Ammon's horn (tissue), 1 donor: Measurements from ENCODE around the gene SLC34A3.
"Not testable (repeated sequence)": the region's sequence is repeated elsewhere in the genome, so short reads cannot be mapped to it uniquely, and the experiment has no call there.

Experiments
- DNase-seq: peaks from one replicate; pipeline ENCODE4 v3.0.0-alpha.2; 2016; ENCODE audit warnings: low spot score

SLC34A3 gene

DNA sequence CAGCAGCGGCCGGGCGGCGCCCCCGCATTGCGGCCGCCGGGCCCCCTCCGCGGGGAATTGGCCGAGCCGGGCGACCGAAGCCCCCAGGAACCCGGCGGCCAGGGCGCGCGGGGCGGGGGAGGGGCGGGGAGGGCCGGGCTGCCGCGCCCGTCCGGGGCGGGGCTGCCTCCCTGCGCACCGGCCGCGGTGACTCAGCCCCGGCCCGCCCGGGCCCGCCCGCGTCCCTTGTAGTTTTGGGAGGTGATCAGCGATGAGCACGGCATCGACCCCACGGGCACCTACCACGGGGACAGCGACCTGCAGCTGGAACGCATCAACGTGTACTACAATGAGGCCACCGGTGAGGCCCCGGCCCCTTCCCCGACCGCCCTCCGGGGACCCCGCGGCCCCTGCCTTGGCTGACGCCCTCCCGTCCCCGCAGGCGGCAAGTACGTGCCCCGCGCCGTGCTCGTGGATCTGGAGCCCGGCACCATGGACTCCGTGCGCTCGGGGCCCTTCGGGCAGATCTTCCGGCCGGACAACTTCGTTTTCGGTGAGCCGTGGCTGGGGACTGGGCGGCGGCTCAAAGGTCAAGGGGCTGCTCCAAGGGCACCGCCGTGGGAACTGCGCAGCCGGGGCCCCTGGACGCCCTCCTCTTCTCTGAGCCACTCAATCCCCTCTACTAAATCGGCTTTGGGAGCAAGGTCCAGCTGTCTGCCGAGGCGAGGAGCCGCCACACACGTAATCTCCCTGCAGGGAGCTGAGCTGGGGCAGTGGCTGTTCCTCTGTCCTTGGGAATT, 11.0 kb downstream of the SLC34A3 start:
- no peak for DNase-seq

DNA sequence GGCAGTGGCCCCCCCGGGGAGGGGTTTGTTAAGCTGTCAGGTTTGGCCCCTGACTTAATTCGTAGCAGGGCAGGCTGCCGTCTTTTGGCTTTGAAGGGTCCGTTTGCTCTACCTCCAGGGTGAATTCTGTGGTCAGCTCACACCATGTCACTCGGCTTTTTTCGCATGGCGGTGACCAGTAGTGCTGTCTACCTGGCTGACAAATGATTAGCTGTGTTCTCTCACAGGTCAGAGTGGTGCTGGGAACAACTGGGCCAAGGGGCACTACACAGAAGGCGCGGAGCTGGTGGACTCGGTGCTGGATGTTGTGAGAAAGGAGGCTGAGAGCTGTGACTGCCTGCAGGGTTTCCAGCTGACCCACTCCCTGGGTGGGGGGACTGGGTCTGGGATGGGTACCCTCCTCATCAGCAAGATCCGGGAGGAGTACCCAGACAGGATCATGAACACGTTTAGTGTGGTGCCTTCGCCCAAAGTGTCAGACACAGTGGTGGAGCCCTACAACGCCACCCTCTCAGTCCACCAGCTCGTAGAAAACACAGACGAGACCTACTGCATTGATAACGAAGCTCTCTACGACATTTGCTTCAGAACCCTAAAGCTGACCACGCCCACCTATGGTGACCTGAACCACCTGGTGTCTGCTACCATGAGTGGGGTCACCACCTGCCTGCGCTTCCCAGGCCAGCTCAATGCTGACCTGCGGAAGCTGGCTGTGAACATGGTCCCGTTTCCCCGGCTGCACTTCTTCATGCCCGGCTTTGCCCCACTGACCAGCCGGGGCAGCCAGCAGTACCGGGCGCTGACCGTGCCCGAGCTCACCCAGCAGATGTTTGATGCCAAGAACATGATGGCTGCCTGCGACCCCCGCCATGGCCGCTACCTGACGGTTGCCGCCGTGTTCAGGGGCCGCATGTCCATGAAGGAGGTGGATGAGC, 11.8 kb downstream of the SLC34A3 start:
- DNase-seq: no peak

DNA sequence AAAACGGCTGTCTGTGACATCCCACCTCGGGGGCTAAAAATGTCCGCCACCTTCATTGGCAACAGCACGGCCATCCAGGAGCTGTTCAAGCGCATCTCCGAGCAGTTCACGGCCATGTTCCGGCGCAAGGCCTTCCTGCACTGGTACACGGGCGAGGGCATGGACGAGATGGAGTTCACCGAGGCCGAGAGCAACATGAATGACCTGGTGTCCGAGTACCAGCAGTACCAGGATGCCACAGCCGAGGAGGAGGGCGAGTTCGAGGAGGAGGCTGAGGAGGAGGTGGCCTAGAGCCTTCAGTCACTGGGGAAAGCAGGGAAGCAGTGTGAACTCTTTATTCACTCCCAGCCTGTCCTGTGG, 12.5 kb downstream of the SLC34A3 start:
- DNase-seq: not testable (repeated sequence)

DNA sequence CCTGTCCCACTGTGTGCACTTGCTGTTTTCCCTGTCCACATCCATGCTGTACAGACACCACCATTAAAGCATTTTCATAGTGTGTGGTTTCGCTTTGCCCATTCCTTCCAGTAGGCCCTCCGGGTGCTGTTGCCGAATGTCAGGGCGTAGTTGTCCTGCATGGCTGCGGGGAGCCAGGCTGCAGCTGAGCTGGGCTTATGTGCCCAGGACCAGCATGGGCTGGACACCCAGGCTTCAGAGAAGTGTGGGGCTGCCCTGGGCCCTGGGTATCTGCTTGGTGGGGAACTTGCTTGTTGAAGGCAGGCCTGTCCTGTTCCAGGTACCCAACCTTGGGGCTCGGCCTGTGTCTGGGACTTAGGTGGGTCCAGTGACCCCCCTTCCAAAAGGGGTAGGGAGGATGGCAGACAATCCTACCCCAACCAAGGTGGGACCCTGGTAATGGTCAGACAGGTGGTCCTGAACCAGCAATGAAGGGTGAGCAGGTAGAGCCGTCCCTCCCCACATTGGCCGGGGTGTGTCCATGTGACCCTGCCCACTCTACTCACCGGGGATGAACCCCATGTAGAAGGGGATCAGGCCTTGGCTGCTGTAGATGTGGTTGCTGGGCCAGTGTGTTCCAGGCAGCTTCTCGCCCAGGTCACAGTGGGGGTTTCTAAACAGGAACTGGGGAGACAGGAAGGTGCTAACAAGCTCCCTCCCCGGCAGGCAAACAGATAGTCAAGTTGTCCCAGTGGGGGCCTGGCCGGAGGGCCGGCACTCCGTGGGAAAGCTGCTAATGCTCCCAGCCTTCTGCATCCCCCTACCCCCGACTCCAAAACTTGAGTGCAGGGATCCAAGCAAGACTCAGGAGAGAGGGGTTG, 13.2 kb downstream of the SLC34A3 start:
- DNase-seq: no peak

DNA sequence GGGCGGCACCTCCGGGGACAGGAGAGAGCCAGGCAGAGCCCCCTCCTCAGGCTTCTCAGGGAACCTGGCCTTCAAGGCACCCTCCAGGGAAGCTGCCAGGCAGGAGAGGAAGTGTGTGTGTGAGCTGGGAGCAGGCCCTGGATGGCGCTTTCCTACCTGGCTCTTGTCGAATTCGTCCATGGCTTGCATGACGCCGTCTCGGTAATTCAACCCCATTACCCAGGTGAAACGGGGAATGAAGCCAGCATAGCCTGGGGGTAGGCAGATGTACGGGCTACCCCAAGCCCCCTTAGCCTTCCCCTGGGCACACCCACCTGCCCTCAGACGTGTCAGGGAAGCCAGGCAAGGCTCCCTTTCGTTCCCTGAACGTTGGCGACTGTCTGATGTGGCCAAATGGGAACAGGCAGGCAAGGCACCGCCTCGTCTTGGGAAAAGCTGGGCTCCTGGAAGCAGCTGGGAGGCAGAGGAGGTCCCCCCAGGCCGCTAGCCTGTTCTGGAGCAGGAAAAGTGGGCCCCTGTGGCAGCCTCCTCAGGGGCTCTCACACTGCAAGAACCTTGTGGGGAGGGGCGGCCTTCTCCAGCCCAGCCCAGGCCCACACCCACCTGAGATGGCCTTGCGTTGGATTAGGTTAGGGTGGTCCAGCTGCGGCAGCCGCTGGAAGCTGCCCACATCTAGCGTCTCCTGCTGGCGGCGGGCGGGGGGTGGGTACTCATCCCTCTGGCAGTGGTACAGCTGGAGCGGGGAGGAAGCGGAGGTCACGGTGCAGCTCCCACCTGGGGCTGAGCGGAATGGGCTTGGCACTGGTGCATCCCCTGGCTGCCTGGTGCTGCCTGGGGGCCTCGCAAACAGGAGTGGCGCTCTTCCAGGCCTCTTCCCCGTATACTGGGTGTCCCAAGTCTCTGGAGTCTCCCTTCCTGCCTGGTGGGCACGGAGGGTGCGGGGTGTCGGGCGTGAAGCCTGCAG, 14.1 kb downstream of the SLC34A3 start:
- no peak for DNase-seq

DNA sequence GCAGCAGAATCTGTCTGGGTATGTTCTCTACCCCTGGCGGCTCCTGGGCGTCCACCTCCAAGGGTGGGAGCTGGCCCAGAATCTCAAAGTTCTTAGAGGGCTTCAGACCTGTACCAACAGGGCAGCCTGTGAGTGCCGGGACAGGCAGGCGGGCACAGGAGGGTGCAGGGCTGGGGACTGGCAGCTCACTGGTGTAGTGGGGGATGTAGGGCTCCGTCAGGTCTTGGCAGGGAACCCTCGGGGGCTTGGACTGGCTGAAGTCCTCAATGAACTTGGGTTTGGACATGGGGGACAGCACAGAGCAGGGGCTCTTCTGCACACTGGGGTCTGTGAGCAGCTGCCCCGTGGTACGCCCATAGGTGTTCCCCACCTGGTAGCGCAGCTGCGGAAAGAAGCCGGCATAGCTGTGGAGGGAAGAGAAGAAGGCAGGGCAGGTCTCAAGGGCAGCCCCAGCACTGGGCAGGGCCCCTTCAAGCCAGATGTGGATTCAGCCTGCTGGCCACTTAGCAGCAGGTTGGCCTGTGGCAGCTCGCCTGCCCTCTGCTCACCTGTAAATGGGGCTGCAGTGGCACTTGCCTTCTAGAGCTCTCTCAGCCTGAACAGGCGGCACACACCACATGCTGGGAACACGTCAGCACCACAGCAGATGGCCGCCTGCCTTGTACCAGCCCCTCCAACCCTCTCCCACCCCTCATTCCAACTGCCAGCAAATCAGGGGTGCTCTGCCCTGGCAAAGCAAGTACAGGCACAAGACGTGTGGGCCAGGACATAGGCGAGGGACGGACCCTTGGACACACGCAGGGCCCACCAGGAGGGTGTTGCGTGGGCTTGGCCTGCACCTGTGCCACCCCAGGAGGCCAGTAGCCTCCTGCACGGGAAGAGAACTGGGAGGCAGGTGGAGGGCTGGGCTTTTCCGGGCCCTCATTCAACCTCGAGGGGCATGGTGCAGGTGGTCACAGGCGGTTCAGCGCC, 15.0 kb downstream of the SLC34A3 start:
- no peak for DNase-seq

DNA sequence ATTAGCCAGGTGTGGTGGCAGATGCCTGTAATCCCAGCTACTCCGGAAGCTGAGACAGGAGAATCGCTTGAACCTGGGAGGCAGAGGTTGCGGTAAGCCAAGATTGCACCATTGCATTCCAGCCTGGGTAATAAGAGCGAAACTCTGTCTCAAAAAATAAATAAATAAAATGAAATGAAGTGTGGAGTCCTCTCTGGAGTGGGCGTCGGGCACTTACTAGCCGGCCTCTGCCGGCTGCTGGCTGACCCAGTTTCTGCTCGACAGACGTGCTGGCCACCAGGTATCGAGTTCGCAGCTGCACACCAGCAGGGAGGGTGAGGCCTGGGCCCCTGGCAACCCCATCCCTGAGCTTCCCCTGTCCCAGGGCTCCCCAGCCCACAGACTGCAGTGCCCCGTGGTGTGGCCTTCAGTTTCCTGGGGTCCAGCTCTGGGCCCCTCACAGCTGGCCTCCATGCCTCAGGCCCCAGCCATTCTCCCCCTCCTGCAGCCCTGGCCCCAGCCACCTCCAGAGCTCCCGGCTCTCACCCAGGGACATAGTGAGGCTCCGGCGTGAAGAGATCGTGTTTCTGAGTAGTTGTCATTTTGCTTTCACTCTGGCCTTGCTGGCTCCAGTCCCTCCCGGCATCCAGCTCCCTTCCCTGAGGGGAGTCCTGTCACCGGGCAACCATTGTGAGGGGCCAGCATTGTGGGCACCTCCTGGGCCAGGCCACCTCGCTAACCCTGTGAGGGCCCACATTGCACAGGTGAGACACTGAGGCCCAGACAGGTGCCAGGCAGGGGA, 16.6 kb downstream of the SLC34A3 start:
- no peak for DNase-seq

DNA sequence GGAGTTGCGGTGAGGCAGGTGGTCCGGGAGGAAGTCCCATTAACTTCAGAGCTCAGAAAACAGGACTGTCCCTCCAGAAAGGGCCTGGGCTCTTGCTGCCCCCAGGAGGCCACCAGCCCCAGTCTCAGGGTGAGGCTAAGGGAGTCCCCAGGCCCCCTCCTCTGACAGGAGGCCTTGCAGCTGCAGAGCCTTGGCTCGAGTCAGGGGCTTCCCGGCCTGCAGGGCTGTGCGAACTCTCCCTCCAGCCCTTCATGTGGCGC, 17.1 kb downstream of the SLC34A3 start:
- no peak for DNase-seq

DNA sequence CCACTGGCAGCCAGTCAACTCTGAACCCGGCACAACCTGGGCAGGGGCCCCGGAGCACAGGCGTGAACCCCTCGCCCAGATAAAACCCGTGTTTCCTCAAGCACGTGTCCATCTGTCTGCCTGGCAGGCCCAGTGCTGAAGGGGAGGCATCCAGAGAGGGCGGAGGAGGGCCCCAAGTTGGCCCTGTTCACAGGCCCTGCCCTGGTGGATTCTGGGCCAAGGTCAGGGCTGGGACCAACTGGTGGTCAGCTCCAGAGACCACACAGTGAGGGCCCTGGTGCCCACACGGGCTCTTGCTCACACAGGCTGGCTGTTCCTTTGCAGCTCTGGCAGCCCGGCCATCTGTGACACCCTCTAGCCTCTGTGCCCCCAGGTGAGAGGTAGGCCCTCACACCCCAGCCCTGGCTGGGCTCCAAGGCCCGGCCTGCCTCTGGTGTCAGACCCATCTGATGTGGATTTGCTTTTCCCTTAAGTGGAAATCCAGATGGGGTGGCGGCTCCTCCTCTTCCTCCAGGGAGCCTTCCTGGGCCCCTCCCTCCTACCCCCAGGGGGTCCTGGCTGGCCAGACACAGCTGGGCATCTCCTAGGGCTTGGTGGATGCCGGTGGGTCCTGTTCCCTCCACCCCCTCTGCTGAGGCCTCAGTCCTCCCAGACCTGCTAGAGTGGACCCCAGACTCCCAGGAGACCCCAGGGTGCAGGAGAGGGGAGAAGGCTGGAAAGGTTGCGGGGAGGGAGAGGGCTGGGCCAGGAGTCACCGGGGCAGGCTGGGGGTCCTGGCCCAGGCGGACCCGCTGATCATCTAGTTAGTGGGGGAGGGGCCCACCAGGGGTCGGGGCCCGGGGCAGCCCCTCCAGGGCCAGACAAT, 19.9 kb downstream of the SLC34A3 start:
- DNase-seq: no peak

DNA sequence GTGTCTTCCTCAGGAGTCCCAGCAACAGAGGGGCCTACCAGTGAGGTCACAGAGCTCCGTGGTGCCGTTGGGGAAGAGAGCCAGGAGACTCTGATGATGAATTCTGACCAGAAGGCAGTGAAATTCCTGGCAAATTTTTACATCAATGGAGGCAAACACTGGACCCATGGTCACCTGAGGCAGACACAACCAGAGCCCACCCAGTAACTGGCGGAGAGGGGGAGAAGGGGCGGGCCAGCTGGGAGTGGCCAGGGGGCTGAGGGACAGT, 20.4 kb downstream of the SLC34A3 start, which contains the start of gene STPG3:
Gene STPG3 (plus strand): TSS at position 93 of the 268 bp plus-strand sequence. CDS start 1 bp downstream, at position 94.
- DNase-seq: no peak

DNA sequence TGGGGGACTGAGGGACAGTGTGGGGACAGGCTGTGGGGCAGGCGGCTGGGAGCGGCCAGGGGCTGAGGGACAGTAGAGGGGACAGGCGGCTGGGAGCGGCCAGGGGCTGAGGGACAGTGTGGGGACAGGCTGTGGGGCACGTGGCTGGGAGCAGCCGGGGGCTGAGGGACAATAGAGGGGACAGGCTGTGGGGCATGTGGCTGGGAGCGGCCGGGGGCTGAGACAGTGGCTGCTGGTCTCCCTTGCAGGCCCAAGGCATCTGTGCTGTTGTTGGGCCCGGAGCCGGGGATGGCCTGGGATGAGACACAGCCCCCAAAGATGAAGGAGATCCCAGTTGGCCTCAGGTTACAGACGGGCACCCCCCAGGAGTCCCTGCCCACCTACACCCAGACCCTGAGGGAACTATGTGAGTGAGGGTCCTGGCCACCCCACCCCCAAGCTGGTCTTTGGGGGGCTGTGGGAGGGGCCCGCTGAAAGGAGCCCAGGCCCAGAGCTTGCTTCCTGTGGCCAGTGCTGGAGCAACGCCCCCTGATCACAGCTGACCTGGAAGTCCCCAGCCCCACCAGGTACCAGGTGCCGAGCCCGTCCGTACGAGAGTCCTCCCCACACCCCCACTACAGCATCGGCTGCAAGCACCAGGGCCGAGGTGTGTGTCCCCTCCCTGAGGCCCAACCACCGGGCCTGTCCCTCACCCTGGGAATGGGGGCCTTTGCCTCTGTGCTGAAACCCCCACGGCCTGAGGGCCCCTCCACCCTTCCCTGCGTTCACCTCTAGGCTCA, 21.0 kb downstream of the SLC34A3 start:
- no peak for DNase-seq

DNA sequence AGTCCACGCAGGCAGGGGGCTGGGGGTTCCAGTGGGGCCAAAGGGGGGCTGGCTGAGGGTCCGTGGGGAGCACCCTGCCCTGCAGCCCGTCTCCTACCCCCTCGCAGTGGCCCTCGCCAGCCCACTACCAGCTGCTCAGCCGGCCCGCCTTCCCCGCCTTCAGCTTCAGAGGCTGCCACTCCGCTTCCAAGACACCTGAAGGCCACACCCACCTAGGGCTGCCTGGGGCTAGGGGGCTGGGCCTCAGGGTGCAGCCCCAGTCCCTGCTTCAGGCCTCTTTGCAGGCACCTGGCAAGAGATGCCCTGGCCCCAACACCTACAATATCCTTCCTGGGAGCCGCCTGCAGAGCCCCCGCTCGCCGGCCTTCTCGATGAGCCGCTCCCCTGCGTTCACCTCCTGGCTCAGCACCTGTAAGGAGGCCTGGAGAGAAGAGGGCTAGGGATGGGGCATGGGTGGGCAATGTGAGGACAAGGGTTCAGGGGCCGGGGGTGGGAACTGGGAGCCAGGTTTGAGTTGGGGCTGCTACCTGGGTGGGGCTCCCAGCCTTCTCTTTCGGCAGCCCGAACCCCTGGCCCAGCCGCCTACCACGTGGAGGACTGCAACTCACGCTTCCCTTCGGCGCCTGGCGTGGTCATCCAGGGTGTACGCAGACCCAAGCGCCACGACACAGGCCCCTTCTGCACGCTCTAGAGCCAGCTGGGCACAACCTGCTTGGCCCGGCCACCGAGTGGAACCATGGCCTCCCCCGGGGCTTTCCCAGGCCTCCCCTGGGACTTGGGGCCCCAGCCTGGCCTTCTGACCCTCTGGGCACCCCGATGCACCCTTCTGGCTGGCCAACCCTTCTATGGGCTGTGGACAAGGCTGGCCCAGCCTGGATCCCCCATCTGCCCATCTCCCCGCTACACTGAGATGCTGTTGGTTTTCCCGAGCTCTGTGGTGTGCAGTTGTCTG, 22.1 kb downstream of the SLC34A3 start:
- DNase-seq: no peak

DNA sequence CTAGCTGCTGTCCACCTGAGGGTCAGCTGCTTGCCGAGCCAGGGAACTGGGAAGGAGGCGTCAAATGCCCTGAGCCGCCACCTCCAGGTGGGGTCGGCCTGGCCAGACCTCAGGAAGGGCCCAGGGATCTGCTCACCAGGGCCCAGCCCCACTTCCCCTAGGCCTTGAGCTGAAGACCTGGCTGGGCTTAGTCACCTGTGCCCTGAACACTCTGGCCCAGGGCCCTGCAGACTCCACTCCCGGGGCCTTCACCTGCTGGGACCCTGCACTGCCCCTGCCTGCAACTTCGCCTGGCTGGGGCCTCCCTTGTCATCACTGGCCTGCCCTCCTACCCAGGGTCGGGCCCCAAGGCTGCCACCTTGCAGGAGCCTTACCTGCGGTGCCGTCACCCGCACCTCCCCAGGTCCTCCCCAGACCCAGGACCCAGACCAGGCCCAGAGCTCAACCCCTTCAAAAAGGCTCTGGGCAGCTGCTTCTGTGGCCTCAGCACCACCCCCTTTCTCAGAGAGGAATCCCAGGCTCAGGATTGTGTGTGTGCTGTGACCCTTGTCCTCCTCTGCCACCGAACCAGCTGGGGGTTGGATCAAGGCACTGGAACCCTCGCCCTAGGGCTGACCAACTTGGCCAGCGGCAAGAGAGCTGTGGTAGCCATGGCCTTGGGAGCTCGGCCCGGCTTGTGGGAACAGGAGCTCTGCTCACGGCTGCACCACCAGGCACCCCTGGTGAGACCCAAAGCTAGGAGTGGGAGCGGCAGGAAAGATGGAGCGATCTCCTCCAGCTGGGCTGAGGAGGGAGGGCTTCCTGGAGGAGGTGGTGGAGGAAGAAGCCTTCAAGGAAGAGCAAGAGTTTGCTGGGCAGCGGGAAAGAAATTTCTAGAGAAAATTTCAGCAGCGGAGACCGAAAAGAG, 23.3 kb downstream of the SLC34A3 start:
- DNase-seq: no peak

DNA sequence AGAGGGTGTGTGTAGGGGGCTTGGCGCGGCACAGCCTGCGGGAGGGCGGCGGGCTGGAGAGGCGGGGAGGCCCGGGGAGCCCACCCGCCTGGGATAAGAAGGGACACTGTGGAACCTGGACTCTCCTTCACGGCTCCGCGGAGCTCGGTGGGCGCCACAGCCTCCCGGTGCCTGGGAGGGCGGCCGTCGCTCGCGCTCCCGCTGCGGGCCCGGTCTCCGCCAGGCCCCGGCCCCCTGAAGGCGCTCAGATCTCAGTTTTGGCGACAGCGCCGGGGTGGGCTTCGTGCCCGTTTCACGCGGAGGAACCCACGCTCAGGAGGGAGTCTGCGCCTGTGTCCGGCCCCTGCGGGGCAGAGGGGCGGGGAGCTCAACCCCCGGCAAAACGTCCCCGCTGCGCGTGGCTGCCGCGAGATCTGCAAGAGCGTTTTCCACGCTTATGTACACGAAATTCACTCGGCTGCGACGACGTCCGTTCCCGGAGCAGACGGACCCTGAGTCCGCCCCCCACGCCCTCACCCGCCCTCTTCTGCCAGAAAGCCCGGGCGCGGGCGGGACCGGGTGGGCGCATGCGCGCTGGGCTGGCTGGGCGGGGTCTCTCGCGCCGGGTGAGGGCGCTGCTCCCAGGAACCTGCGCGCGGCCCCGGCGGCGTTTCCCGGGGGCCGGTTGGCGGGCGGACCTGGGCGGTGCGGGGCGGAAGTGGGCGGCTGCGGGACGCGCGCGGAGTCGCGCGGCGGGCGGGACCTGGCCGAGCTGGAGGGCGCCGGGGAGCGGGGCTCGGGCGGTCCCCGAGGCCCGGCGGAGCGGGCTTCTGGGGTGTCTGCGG, 24.1 kb downstream of the SLC34A3 start, which contains the start of gene NELFB:
Gene NELFB (plus strand): TSS at position 704 of the 824 bp plus-strand sequence.
- DNase-seq: peak; percentile 89
